HEK293 (cell line): ENCODE data around the gene COL12A1.

Experiments
- CTCF ChIA-PET: fragments of 350-600 bp; formaldehyde crosslinking; extraction: SDS; loops from one replicate; lab custom pipeline; 2021; ENCODE audit warnings: antibody characterized with exemption; lab: Yijun Ruan, JAX
- POLR2A ChIA-PET: fragments of 300-600 bp; formaldehyde crosslinking; extraction: SDS; loops from one replicate; lab custom pipeline; 2020; ENCODE audit warnings: antibody characterized with exemption, inconsistent platforms; lab: Yijun Ruan, JAX
- H3K27ac ChIP-seq: fragments of 200-500 bp; sonication (Bioruptor generic); 2 replicates; pipeline ENCODE4 v1.5.1; 2014; ENCODE audit warnings: low read depth, low read length, control low read depth, inconsistent platforms; ENCODE audit errors: extremely low read depth
- H3K36me3 ChIP-seq, 2 experiments: fragments of 200-500 bp in 1 of 2; sonication (Bioruptor generic) in 1 of 2; 1 replicate in 1 of 2; 2 replicates in 1 of 2; pipeline ENCODE4 v1.5.1; 2014 to 2017; ENCODE audit warnings: inconsistent platforms in 2 of 2, low read length in 2 of 2; ENCODE audit not compliant: control insufficient read depth in 2 of 2, insufficient read depth in 1 of 2
- H3K4me1 ChIP-seq: fragments of 200-500 bp; sonication (Bioruptor generic); 2 replicates; pipeline ENCODE4 v1.5.1; 2014; ENCODE audit warnings: mild to moderate bottlenecking, low read length, inconsistent platforms; ENCODE audit not compliant: control insufficient read depth, insufficient read depth
- H3K4me3 ChIP-seq: 2 replicates; pipeline ENCODE4 v1.5.1; 2011; ENCODE audit warnings: low read depth, mild to moderate bottlenecking, control low read depth, low read length, moderate library complexity
- H3K9me3 ChIP-seq: fragments of 200-500 bp; sonication (Bioruptor generic); 2 replicates; pipeline ENCODE4 v1.5.1; 2014; ENCODE audit warnings: low read depth, low read length, inconsistent platforms; ENCODE audit not compliant: control insufficient read depth, insufficient read depth
- HIC1 ChIP-seq: fragments of 450-650 bp; formaldehyde crosslinking; IDR thresholded peaks from 2 replicates; pipeline ENCODE4 v1.5.1; 2016; ENCODE audit warnings: missing biosample characterization, missing genetic modification characterization
- RBAK ChIP-seq: fragments of 450-650 bp; formaldehyde crosslinking; IDR thresholded peaks from 2 replicates; pipeline ENCODE4 v1.5.1; 2016; ENCODE audit warnings: missing biosample characterization, missing genetic modification characterization
- REST ChIP-seq: fragments of 450-650 bp; formaldehyde crosslinking; IDR thresholded peaks from 2 replicates; pipeline ENCODE4 v1.5.1; 2016; ENCODE audit warnings: missing biosample characterization, missing genetic modification characterization
- SALL2 ChIP-seq: fragments of 450-650 bp; formaldehyde crosslinking; IDR thresholded peaks from 2 replicates; pipeline ENCODE4 v1.5.0; 2017; ENCODE audit warnings: missing biosample characterization, mild to moderate bottlenecking, missing genetic modification characterization, borderline replicate concordance
- SETDB1 ChIP-seq: IDR thresholded peaks from one replicate; pipeline ENCODE4 v1.6.1; 2017; ENCODE audit warnings: mild to moderate bottlenecking, low read length, moderate library complexity, mixed read lengths; ENCODE audit not compliant: insufficient read length
- ZBTB1 ChIP-seq: fragments of 450-650 bp; formaldehyde crosslinking; IDR thresholded peaks from 2 replicates; pipeline ENCODE4 v1.5.1; 2016; ENCODE audit warnings: missing biosample characterization, missing genetic modification characterization
- ZNF132 ChIP-seq: fragments of 450-650 bp; formaldehyde crosslinking; IDR thresholded peaks from 2 replicates; pipeline ENCODE4 v1.5.1; 2017; ENCODE audit warnings: missing biosample characterization, missing genetic modification characterization, borderline replicate concordance
- ZNF133 ChIP-seq: fragments of 450-650 bp; formaldehyde crosslinking; IDR thresholded peaks from 2 replicates; pipeline ENCODE4 v1.5.1; 2016; ENCODE audit warnings: missing biosample characterization, missing genetic modification characterization
- ZNF292 ChIP-seq: fragments of 450-650 bp; formaldehyde crosslinking; IDR thresholded peaks from 2 replicates; pipeline ENCODE4 v1.5.1; 2016; ENCODE audit warnings: low read depth, missing biosample characterization, missing genetic modification characterization, borderline replicate concordance
- ZNF560 ChIP-seq: fragments of 450-650 bp; formaldehyde crosslinking; IDR thresholded peaks from 2 replicates; pipeline ENCODE4 v1.5.1; 2017; ENCODE audit warnings: missing biosample characterization, missing genetic modification characterization, borderline replicate concordance
- ZNF596 ChIP-seq: fragments of 450-650 bp; IDR thresholded peaks from 2 replicates; pipeline ENCODE4 v1.5.0; 2018; ENCODE audit warnings: missing biosample characterization, mild to moderate bottlenecking, missing genetic modification characterization, moderate library complexity
- ZNF654 ChIP-seq: fragments of 450-650 bp; formaldehyde crosslinking; IDR thresholded peaks from 2 replicates; pipeline ENCODE4 v1.5.1; 2016; ENCODE audit warnings: low read depth, missing biosample characterization, missing genetic modification characterization
- ZNF747 ChIP-seq: fragments of 450-650 bp; formaldehyde crosslinking; IDR thresholded peaks from 2 replicates; pipeline ENCODE4 v1.5.1; 2016; ENCODE audit warnings: missing biosample characterization, missing genetic modification characterization
- TF ChIP-seq, protein P1 (sequence below): fragments of 450-650 bp; formaldehyde crosslinking; conservative IDR thresholded peaks from 2 replicates; pipeline ENCODE4 v1.5.1; 2016; ENCODE audit warnings: low read depth, missing biosample characterization, missing genetic modification characterization
- TF ChIP-seq, protein P2 (sequence below): fragments of 450-650 bp; formaldehyde crosslinking; IDR thresholded peaks from 2 replicates; pipeline ENCODE4 v1.5.1; 2017; ENCODE audit warnings: missing biosample characterization, missing genetic modification characterization
- TF ChIP-seq, protein P3 (sequence below): fragments of 450-650 bp; formaldehyde crosslinking; IDR thresholded peaks from 2 replicates; pipeline ENCODE4 v1.5.1; 2016; ENCODE audit warnings: missing biosample characterization, missing genetic modification characterization

COL12A1 gene

DNA sequence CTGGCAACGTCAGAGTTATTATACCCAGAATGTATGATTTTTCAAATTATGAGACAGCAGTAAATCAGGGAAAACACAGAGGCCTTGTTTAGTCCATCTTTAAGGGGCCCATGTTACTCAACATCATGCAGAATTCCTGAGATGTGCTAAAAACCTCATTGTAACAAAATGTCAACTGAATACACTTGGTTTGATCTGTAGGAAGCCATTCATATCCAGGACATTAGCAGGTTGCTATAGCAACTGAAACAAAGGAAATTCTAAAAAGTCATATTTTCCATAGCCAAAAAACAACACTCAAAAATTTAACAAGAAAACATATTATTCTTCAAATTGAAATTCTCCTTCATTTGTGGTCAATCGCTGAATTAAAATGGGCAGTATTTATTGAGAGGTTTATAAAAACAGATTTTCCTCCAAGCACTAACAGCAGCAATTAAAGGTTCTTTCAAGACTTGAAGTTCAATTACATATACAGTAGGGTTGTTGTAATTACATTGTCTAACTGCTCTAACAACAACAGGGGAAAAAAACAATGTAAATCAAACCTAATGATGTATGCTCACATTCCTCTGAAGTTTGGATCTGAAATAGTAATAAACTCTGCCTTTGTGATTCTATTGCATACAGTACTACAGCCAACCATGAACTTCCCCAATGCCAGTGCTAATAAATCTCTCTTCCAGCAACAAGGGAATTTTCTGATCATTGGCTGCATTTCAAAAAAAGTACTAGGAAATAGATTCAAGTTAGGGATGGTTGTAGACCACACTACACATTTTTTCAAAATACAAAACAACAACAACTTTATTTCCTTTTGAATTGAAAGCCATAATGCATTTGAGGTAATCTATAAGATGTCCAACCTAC, 34.9 kb downstream of the COL12A1 start (continued):
- TF ChIP-seq, protein P1, sequence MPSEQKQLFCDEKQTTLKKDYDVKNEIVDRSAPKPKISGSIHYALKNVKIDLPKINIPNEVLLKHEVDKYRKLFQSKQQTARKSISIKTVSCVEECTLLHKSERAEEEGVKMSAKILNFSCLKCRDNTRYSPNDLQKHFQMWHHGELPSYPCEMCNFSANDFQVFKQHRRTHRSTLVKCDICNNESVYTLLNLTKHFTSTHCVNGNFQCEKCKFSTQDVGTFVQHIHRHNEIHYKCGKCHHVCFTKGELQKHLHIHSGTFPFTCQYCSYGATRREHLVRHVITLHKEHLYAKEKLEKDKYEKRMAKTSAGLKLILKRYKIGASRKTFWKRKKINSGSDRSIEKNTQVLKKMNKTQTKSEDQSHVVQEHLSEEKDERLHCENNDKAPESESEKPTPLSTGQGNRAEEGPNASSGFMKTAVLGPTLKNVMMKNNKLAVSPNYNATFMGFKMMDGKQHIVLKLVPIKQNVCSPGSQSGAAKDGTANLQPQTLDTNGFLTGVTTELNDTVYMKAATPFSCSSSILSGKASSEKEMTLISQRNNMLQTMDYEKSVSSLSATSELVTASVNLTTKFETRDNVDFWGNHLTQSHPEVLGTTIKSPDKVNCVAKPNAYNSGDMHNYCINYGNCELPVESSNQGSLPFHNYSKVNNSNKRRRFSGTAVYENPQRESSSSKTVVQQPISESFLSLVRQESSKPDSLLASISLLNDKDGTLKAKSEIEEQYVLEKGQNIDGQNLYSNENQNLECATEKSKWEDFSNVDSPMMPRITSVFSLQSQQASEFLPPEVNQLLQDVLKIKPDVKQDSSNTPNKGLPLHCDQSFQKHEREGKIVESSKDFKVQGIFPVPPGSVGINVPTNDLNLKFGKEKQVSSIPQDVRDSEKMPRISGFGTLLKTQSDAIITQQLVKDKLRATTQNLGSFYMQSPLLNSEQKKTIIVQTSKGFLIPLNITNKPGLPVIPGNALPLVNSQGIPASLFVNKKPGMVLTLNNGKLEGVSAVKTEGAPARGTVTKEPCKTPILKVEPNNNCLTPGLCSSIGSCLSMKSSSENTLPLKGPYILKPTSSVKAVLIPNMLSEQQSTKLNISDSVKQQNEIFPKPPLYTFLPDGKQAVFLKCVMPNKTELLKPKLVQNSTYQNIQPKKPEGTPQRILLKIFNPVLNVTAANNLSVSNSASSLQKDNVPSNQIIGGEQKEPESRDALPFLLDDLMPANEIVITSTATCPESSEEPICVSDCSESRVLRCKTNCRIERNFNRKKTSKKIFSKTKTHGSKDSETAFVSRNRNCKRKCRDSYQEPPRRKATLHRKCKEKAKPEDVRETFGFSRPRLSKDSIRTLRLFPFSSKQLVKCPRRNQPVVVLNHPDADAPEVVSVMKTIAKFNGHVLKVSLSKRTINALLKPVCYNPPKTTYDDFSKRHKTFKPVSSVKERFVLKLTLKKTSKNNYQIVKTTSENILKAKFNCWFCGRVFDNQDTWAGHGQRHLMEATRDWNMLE (tag by site-specific recombination), result no peak
- TF ChIP-seq, protein P2, sequence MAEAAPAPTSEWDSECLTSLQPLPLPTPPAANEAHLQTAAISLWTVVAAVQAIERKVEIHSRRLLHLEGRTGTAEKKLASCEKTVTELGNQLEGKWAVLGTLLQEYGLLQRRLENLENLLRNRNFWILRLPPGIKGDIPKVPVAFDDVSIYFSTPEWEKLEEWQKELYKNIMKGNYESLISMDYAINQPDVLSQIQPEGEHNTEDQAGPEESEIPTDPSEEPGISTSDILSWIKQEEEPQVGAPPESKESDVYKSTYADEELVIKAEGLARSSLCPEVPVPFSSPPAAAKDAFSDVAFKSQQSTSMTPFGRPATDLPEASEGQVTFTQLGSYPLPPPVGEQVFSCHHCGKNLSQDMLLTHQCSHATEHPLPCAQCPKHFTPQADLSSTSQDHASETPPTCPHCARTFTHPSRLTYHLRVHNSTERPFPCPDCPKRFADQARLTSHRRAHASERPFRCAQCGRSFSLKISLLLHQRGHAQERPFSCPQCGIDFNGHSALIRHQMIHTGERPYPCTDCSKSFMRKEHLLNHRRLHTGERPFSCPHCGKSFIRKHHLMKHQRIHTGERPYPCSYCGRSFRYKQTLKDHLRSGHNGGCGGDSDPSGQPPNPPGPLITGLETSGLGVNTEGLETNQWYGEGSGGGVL (tag by site-specific recombination), result no peak
- TF ChIP-seq ZNF596 (tag by site-specific recombination) (no peak), ZBTB1 (tag by site-specific recombination) (no peak)

- no peaks in the 10 kb centered on the region for H3K4me1 ChIP-seq
- CTCF ChIA-PET, result interaction anchor here (0.7 kb wide), 1 partner anchor 34 kb away, joined by 3 read pairs; no protein-coding TSS in a partner anchor
- no peak overlapping the region for H3K4me3 ChIP-seq
- TF ChIP-seq RBAK (tag by site-specific recombination) (no peak), ZNF292 (tag by site-specific recombination) (no peak), ZNF747 (tag by site-specific recombination) (no peak), ZNF654 (tag by site-specific recombination) (no peak), HIC1 (tag by site-specific recombination) (no peak), SALL2 (tag by site-specific recombination) (no peak), ZNF132 (tag by site-specific recombination) (no peak), SETDB1 (no peak), REST (tag by site-specific recombination) (no peak), ZNF560 (tag by site-specific recombination) (no peak), ZNF133 (tag by site-specific recombination) (no peak)
- TF ChIP-seq, protein P3, sequence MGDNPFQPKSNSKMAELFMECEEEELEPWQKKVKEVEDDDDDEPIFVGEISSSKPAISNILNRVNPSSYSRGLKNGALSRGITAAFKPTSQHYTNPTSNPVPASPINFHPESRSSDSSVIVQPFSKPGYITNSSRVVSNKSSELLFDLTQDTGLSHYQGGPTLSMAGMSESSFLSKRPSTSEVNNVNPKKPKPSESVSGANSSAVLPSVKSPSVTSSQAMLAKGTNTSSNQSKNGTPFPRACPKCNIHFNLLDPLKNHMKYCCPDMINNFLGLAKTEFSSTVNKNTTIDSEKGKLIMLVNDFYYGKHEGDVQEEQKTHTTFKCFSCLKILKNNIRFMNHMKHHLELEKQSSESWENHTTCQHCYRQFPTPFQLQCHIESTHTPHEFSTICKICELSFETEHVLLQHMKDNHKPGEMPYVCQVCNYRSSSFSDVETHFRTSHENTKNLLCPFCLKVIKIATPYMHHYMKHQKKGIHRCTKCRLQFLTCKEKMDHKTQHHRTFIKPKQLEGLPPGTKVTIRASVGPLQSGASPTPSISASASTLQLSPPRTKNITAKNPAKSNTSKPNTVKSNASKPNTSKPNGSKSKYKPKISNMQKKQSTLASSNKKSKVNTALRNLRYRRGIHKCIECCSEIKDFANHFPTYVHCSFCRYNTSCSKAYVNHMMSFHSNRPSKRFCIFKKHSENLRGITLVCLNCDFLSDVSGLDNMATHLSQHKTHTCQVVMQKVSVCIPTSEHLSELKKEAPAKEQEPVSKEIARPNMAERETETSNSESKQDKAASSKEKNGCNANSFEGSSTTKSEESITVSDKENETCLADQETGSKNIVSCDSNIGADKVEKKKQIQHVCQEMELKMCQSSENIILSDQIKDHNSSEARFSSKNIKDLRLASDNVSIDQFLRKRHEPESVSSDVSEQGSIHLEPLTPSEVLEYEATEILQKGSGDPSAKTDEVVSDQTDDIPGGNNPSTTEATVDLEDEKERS (tag by site-specific recombination), result no peak
- TF ChIP-seq, all 188 proteins: peak for 0
- Histone ChIP-seq H3K27ac (no peak overlapping the region), H3K9me3 (no peaks in the 10 kb centered on the region), H3K36me3 (no peaks in the 10 kb centered on the region)
- POLR2A ChIA-PET, result no interaction called here
Observed at GRCh38 chr6:75169689-75170586, 35.9 kb downstream of the COL12A1 start.
